WERI-Rb-1 (cell line): ENCODE data around the gene NLRP4.

Source experiments
- DNase-seq: peaks from one replicate; pipeline ENCODE4 v3.0.0-alpha.2; 2020
- H3K27ac ChIP-seq: fragments of 250-450 bp; sonication (Bioruptor Pico); 2 replicates; pipeline ENCODE4 v1.5.1; 2020; ENCODE audit warnings: mild to moderate bottlenecking, moderate library complexity
- H3K27me3 ChIP-seq: fragments of 250-450 bp; sonication (Bioruptor Pico); 2 replicates; pipeline ENCODE4 v1.5.1; 2021; ENCODE audit warnings: mild to moderate bottlenecking, low read depth, moderate library complexity; ENCODE audit not compliant: insufficient read depth, severe bottlenecking
- H3K36me3 ChIP-seq: fragments of 250-450 bp; sonication (Bioruptor Pico); 2 replicates; pipeline ENCODE4 v1.5.1; 2020; ENCODE audit warnings: mild to moderate bottlenecking, moderate library complexity
- H3K4me3 ChIP-seq: 2 replicates; pipeline ENCODE4 v1.5.1; 2011; ENCODE audit warnings: low read depth, mild to moderate bottlenecking, control low read depth, low read length
- H3K9me3 ChIP-seq: fragments of 250-450 bp; sonication (Bioruptor Pico); 2 replicates; pipeline ENCODE4 v1.5.1; 2021; ENCODE audit warnings: mild to moderate bottlenecking, moderate library complexity; ENCODE audit not compliant: severe bottlenecking
- TF ChIP-seq, protein P1 (sequence below): IDR thresholded peaks from 2 replicates; pipeline ENCODE4 v1.5.1; 2011; ENCODE audit warnings: low read depth, mild to moderate bottlenecking, control low read depth, inconsistent platforms, low read length

NLRP4 gene

GRCh38 chr19:55858401-55858800 is 22.1 kb downstream of the NLRP4 start:
- Histone ChIP-seq H3K9me3 (peaks cover 2% of the 10 kb centered on the region), H3K27ac (no peak overlapping the region), H3K36me3 (no peaks in the 10 kb centered on the region), H3K27me3 (peaks cover 69% of the 10 kb centered on the region), H3K4me3 (no peak overlapping the region)
- TF ChIP-seq, protein P1, sequence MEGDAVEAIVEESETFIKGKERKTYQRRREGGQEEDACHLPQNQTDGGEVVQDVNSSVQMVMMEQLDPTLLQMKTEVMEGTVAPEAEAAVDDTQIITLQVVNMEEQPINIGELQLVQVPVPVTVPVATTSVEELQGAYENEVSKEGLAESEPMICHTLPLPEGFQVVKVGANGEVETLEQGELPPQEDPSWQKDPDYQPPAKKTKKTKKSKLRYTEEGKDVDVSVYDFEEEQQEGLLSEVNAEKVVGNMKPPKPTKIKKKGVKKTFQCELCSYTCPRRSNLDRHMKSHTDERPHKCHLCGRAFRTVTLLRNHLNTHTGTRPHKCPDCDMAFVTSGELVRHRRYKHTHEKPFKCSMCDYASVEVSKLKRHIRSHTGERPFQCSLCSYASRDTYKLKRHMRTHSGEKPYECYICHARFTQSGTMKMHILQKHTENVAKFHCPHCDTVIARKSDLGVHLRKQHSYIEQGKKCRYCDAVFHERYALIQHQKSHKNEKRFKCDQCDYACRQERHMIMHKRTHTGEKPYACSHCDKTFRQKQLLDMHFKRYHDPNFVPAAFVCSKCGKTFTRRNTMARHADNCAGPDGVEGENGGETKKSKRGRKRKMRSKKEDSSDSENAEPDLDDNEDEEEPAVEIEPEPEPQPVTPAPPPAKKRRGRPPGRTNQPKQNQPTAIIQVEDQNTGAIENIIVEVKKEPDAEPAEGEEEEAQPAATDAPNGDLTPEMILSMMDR: no peak
- DNase-seq: no peak

- no peak for DNase-seq
- TF ChIP-seq, protein P1: no peak
- Histone ChIP-seq H3K27me3 (peaks cover 75% of the 10 kb centered on the region), H3K9me3 (peaks cover 2% of the 10 kb centered on the region), H3K27ac (no peak overlapping the region), H3K4me3 (no peak overlapping the region), H3K36me3 (no peaks in the 10 kb centered on the region)
These were observed 22.6 kb downstream of the NLRP4 start for GRCh38 chr19:55858969-55859368.

GRCh38 chr19:55866521-55866920 is 30.2 kb downstream of the NLRP4 start:
- Histone ChIP-seq H3K9me3 (peaks cover 3% of the 10 kb centered on the region), H3K4me3 (no peak overlapping the region), H3K27me3 (peaks cover 75% of the 10 kb centered on the region), H3K27ac (no peak overlapping the region), H3K36me3 (no peaks in the 10 kb centered on the region)
- TF ChIP-seq, protein P1: no peak
- DNase-seq: no peak

DNA sequence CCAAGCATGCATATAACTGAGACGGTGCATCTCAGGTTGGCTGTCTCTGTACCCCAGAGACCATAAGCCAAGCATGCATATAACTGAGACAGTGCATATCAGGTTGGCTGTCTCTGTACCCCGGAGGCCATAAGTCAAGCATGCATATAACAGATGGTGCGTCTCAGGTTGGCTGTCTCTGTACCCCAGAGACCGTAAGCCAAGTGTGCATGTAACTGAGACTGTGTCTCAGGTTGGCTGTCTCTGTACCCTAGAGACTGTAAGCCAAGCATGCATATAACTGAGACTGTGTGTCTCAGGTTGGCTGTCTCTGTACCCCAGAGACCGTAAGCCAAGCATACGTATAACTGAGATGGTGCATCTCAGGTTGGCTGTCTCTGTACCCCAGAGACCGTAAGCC is 30.8 kb downstream of the NLRP4 start:
- Histone ChIP-seq H3K36me3 (no peaks in the 10 kb centered on the region), H3K27ac (no peak overlapping the region), H3K9me3 (peaks cover 3% of the 10 kb centered on the region), H3K27me3 (peaks cover 76% of the 10 kb centered on the region), H3K4me3 (no peak overlapping the region)
- TF ChIP-seq, protein P1: no peak
- no peak for DNase-seq

DNA sequence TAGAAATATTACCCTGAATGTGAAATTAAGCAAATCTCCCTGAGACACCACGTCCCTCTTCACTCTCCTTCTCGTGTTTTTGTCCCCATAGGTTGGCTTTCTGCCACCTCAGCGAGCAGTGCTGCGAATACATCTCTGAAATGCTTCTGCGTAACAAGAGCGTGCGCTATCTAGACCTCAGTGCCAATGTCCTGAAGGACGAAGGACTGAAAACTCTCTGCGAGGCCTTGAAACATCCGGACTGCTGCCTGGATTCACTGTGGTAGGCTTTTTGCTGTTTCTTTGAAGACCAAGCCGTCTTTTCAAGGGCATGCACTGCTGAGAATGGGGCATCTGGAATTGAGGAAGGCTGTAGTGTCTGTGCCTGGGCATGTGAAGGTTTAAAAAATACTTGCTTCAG is 34.4 kb downstream of the NLRP4 start:
- Histone ChIP-seq H3K27ac (no peak overlapping the region), H3K36me3 (no peaks in the 10 kb centered on the region), H3K27me3 (peaks cover 73% of the 10 kb centered on the region), H3K9me3 (no peaks in the 10 kb centered on the region), H3K4me3 (no peak overlapping the region)
- no peak for DNase-seq
- TF ChIP-seq, protein P1: no peak

GRCh38 chr19:55877211-55877610 is 40.9 kb downstream of the NLRP4 start:
- Histone ChIP-seq H3K27me3 (peaks cover 67% of the 10 kb centered on the region), H3K4me3 (no peak overlapping the region), H3K9me3 (peaks cover 4% of the 10 kb centered on the region), H3K36me3 (no peaks in the 10 kb centered on the region), H3K27ac (no peak overlapping the region)
- TF ChIP-seq, protein P1: no peak
- no peak for DNase-seq
